Stimulated activated CD8-positive, alpha-beta memory T cell treated with anti-CD3 and anti-CD28 coated beads, Interleukin-15, amount 100 ng/mL, for 48 hours (primary cell): Measurements from ENCODE around the gene PTRH1.

Source experiments
- DNase-seq, 2 donors: peaks; one replicate each; pipeline ENCODE4 v3.0.0-alpha.2; 2020; ENCODE audit warnings: low read depth in 2 of 2

PTRH1 gene

GRCh38 chr9:127697575-127697974, 17.9 kb downstream of the PTRH1 start:
- DNase-seq = no peak

DNA sequence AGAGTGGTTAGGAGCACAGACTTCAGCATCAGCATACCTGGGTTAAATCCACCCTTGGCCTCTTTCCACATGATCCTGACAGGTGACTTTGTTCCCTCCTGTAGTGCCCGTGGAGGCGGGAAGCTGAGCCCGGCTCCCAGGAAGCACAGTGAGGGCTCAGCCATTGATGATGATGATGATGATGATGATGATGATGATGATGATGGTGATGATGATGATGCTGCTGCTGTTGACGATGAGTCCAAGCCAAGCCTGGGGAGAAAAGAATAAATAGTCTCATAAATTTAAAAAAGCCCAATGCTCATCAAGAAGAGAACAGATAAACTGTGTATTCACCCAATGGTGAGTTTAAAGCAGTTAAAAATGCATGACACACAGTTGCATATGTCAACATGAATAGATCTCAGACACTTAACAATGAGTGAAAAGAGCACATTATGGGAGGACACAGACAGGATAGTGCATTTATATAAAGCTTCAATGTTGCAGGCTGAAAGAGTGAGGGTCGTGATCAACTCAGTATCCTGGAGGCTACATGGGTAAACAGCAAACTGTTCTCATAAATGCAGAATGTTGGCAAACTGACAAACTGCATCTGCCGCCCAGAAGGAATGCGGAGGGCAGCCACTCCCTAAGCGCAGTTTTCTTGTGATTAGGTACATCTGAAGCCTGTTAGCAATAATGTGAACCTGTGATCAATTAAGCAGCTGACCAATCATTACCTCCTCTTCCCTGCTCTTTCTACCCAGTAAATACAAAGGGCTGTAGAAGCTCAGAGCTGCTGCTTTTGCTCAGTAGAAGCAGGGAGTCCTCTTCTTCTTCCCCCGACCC, 20.4 kb downstream of the PTRH1 start:
- DNase-seq = no peak

DNA sequence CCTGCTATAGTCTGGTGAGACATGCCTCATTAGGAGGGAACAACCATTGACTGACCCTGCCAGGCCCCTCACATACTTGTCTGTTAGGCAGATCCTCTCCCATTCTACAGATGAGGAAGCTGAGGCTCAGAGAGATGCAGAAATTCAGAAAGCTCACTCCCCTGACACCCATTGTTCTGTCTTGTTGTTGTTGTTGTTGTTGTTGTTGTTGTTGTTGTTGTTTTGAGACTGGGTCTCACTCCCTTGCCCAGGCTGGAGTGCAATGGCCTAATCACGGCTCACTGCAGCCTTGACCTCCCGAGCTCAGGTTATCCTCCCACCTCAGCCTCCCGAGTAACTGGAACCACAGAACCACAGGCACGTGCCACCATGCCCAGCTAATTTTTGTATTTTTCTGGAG, 21.8 kb downstream of the PTRH1 start:
- no peak for DNase-seq

DNA sequence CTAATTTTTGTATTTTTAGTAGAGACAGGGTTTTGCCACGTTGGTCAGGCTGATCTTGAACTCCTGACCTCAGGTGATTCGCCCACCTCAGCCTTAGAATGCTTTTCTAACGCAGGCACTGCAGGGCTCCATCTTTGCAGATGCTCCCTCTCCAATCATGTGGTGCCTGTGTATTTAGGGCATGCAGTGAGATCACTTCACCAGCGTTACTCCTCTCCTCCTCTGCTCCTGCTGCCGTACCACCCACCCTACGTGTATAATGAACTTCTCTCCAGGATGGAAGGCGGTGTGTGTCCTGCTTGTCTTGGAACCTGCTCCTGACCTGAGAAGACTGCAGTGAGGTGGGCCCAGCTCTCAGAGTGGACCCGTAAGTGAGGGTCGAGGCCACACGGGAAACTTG, 22.3 kb downstream of the PTRH1 start:
- no peak for DNase-seq

GRCh38 chr9:127692071-127692470, 23.4 kb downstream of the PTRH1 start:
- no peak for DNase-seq

DNA sequence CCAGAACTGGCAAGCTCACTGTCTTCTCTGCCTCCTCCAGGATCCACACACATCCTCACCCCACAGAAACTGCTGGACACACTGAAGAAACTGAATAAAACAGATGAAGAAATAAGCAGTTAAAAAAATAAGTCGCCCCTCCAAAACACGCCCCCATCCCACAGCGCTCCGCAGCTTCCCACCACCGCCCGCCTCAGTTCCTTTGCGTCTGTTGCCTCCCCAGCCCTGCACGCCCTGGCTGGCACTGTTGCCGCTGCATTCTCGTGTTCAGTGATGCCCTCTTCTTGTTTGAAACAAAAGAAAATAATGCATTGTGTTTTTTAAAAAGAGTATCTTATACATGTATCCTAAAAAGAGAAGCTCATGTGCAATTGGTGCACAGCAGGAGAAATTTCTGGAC, 24.7 kb downstream of the PTRH1 start:
- no peak for DNase-seq

GRCh38 chr9:127689329-127690000, 26.0 kb downstream of the PTRH1 start:
- no peak for DNase-seq

DNA sequence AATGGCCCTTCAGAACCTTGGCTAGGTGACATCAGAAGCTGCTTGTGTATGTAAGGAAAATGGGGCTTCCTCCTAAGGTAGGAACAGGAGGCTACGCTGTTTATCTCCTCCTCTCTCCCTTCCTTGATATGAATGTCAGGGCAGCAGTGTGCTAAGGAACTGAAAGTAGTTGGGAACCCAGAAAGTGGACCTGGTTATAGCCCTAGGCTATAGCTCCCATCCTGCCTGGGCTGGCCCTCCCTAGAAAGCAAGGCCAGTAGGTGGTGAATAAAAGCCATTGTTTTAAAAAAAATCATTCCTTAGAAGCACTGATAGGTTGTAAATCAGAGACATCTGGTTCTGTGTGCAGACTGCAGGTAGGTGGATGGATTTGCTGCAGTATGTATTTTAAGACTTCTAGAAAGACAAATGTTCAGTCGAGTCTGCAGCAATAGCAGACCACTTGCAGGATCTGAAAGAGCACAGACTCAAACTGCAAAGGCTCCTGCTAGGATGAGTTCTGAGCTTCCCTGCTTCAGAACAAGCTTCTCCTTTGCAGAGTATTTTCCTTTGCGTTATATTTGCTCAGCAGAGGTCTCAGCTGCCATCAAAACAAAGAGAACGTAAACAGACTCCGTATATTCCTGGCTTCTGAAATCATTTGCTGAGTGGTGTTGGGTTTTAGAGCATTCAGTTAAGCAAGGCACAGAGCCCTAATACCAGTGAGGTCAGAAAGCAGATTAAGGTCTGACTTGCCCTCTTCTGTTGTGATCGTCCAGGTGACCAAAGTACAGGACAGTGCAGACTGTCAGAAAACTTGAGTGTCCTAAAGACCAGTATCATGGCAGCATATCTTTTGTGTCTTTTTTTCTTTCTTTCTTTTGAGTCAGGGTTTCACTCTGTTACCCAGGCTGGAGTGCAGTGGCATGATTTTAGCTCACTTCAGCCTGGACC, 28.7 kb downstream of the PTRH1 start:
- no peak for DNase-seq

DNA sequence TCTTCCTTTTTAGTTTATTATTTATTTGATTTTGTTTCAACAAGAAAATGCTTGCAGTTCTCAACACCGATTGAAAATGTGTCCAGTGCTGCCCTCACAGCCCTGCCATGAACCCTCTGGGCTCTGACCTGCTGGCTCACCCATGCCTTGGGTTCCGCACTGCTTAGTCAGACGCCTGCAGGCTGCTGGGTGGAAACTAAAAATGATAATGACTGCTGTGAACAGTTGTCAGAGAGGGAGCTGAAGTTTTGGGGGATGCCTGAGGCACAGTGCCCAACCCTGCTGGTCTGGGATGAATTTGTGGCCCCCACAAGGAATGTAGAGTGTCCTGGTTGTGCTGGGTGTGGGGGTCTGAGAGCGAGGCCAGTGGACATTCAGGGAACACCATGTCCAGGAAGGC, 30.9 kb downstream of the PTRH1 start:
- no peak for DNase-seq

GRCh38 chr9:127683723-127684122, 31.7 kb downstream of the PTRH1 start:
- no peak for DNase-seq

DNA sequence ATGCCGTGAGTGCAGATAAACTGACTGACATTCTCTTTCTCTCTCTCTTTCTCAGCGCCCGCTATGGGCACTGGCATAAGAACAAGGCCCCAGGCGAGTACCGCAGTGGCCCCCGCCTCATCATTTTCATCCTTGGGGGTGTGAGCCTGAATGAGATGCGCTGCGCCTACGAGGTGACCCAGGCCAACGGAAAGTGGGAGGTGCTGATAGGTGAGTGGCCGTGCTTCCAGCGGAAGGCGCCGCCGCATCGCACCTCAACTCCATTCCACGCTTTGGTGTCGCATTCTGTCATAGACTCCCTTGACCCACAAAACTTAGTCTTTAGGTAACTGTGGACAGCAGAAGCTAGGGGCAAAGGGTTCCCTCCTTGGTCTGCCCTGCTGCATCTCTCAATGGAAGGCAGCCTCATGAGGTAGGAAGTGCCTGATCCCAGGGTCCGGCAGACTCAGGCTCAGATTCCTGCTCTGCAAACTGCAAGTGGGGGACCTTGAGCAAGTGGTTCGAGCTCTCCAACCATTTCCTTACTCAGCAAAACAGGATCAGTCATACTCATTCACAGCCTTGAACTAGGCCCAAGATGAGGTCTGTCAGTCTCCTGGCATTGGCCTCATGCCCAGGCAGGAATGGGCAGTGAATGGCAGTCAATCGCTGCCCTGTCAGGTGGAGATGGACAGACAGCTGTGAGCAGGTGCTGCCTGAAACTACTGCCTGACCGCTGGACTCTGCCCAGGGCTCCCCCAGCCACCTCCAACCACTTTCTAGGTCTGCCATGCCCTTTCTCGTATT, 32.9 kb downstream of the PTRH1 start:
- no peak for DNase-seq

- DNase-seq = no peak
Observed at GRCh38 chr9:127680846-127681245, 34.6 kb downstream of the PTRH1 start.

GRCh38 chr9:127680226-127680625, 35.2 kb downstream of the PTRH1 start:
- no peak for DNase-seq

DNA sequence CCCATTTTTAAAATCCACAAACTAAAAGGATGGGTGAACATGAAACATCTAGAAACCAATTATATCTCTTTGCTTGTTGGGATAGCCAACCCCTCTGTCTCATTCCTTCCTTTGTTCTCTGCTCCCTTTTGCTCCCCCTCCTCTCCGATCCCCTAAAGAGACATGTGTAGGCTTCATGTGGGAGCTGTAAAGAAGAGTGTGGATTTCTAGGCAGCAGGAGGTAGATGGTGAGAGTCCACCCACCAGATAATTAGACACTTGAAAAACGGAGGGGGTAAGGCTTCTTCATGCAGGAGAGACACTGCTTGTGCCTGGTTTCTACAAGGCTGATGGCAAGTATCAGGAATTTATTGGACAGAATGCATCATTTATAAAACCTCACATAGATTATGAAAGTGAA, 36.0 kb downstream of the PTRH1 start:
- no peak for DNase-seq

- DNase-seq = no peak
Observed at GRCh38 chr9:127676638-127677037, 38.8 kb downstream of the PTRH1 start.

GRCh38 chr9:127673234-127673633, 42.2 kb downstream of the PTRH1 start:
- DNase-seq = no peak

- DNase-seq = no peak
Observed at GRCh38 chr9:127667906-127668305, 47.6 kb downstream of the PTRH1 start.

GRCh38 chr9:127667127-127667844, 48.2 kb downstream of the PTRH1 start:
- no peak for DNase-seq

DNA sequence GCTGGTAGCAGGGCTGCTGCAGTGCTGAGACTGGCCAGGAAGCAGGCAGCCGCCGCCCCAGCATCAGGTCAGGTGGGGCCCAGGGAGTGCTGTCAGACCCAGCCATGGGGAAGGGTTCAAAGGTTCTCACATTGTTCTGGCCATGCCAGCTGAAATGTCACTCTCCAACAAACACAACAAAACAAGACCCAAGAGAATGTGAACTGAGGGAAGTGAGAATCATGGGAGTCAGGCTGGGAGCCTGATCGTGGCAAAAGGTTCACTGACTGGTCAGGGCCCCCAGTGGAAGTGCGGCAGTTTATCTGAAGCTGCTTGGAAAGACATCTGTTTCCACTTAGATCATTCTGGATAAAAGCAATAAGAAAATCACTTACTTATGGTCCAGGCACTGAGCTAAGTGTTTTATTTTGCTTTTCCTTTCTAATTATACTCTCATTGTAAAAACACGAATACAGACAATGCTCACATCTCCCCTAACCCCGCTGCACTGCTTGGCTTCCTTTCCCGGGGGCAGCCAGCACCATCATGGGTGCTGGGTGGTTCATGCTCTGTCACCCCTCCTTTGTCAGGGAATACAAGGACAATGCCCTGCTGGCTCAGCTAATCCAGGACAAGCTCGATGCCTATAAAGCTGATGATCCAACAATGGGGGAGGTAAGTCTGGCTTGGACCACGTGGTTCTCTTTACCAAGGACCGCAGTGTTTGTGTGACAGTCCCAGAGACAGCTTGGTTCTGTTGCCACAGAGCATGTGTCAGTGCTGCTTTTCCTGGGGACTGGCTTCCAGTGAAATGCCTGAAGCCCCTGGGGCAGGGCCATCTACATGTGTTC, 50.6 kb downstream of the PTRH1 start:
- no peak for DNase-seq

DNA sequence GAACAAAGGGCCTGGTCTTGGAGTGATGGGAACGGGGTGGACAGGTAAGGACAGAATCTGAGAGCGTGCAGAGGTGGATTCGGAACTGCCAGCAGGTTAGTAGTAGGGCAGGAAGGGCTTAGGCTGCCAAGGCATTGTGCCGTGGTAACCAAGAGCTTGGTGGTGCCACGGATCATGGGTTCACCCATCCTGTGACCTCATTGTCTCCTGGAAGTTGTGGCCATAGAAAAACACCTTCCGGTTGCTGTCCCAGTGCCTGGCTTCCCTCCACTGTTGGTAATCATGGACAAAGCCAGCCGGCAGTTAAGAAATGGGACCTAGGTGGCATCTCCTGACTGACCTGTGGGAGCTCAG, 51.2 kb downstream of the PTRH1 start:
- DNase-seq = no peak
